Measurements from ENCODE around the gene SMARCD3.
A peak's percentile ranks its signal among the peaks of the same experiment; 100 is the strongest.

SMARCD3 gene

DNA sequence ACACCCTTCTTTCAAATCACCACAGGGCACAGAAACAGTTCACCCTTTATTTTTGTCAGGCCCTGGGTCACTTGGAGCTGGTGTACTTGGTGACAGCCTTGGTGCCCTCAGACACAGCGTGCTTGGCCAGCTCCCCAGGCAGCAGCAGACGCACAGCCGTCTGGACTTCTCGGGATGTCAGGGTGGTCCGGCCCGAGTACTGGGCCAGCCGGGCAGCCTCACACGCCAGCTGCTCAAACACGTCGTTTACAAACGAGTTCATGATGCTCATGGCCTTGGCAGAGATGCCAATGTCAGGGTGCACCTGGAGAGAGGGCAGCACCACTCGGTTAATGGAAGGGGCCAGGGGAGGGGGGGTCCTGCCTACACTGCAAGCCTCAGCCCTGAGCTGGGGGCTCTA lies 40.7 kb downstream of the SMARCD3 start:
- no peak overlapping the region for H3K4me3 ChIP-seq (ENCODE audit: low read depth, low read length)

DNA sequence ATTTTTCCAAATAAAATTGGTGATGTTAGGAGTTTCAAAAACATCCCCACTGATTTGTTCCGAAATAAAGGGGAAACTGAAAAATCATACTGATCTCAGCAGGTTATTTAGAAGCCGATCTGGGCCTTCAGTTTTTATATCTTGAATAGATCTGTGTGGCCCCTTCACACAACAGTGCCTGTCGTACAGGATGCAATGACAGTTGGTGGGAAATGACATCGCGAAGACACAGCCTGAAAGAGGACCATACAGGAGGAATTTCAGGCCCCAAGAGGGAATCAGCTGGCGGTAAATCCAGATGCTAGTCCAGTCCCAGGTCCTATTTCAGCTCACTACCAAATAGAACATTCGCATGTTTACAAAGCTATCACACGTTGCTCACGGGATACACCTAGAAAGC lies 41.2 kb downstream of the SMARCD3 start:
- no peak for DNase-seq (ENCODE audit: low read depth)
- TF ChIP-seq, protein P1, sequence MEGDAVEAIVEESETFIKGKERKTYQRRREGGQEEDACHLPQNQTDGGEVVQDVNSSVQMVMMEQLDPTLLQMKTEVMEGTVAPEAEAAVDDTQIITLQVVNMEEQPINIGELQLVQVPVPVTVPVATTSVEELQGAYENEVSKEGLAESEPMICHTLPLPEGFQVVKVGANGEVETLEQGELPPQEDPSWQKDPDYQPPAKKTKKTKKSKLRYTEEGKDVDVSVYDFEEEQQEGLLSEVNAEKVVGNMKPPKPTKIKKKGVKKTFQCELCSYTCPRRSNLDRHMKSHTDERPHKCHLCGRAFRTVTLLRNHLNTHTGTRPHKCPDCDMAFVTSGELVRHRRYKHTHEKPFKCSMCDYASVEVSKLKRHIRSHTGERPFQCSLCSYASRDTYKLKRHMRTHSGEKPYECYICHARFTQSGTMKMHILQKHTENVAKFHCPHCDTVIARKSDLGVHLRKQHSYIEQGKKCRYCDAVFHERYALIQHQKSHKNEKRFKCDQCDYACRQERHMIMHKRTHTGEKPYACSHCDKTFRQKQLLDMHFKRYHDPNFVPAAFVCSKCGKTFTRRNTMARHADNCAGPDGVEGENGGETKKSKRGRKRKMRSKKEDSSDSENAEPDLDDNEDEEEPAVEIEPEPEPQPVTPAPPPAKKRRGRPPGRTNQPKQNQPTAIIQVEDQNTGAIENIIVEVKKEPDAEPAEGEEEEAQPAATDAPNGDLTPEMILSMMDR (IDR thresholded peaks at IDR 0.05; ENCODE audit: low read depth, low read length), result no peak
- TF ChIP-seq MAX (IDR thresholded peaks at IDR 0.05; ENCODE audit: low read depth, low read length) (no peak), MYC (IDR thresholded peaks at IDR 0.05; ENCODE audit: low read depth, low read length) (no peak), POLR2A (IDR thresholded peaks at IDR 0.05; ENCODE audit: extremely low read depth, insufficient read length) (no peak)
- H3K4me3 ChIP-seq (ENCODE audit: low read depth, low read length), result no peak overlapping the region

More for the DNA sequence above, 40.7 kb downstream of the SMARCD3 start:
- no peak for TF ChIP-seq MYC (IDR thresholded peaks at IDR 0.05; ENCODE audit: low read depth, low read length)
- TF ChIP-seq, protein P1 (IDR thresholded peaks at IDR 0.05; ENCODE audit: low read depth, low read length), result no peak
- no peak for TF ChIP-seq MAX (IDR thresholded peaks at IDR 0.05; ENCODE audit: low read depth, low read length)
- no peak for TF ChIP-seq POLR2A (IDR thresholded peaks at IDR 0.05; ENCODE audit: extremely low read depth, insufficient read length)
- DNase-seq (ENCODE audit: low read depth), result no peak

GRCh38 chr7:151206914-151207313 lies 41.6 kb downstream of the SMARCD3 start:
- TF ChIP-seq MAX (IDR thresholded peaks at IDR 0.05; ENCODE audit: low read depth, low read length), result no peak
- TF ChIP-seq POLR2A (IDR thresholded peaks at IDR 0.05; ENCODE audit: extremely low read depth, insufficient read length), result no peak
- TF ChIP-seq MYC (IDR thresholded peaks at IDR 0.05; ENCODE audit: low read depth, low read length), result no peak
- TF ChIP-seq, protein P1 (IDR thresholded peaks at IDR 0.05; ENCODE audit: low read depth, low read length), result no peak
- DNase-seq (ENCODE audit: low read depth), result peak; percentile 38
- no peak overlapping the region for H3K4me3 ChIP-seq (ENCODE audit: low read depth, low read length)

GRCh38 chr7:151205730-151206129 lies 42.8 kb downstream of the SMARCD3 start:
- TF ChIP-seq POLR2A (IDR thresholded peaks at IDR 0.05; ENCODE audit: extremely low read depth, insufficient read length) (no peak), MYC (IDR thresholded peaks at IDR 0.05; ENCODE audit: low read depth, low read length) (no peak), MAX (IDR thresholded peaks at IDR 0.05; ENCODE audit: low read depth, low read length) (no peak)
- TF ChIP-seq, protein P1 (IDR thresholded peaks at IDR 0.05; ENCODE audit: low read depth, low read length), result no peak
- no peak overlapping the region for H3K4me3 ChIP-seq (ENCODE audit: low read depth, low read length)
- DNase-seq (ENCODE audit: low read depth), result no peak

GRCh38 chr7:151204383-151205032 lies 44.0 kb downstream of the SMARCD3 start:
- TF ChIP-seq, protein P1 (IDR thresholded peaks at IDR 0.05; ENCODE audit: low read depth, low read length), result no peak
- no peak for DNase-seq (ENCODE audit: low read depth)
- H3K4me3 ChIP-seq (ENCODE audit: low read depth, low read length), result no peak overlapping the region

DNA sequence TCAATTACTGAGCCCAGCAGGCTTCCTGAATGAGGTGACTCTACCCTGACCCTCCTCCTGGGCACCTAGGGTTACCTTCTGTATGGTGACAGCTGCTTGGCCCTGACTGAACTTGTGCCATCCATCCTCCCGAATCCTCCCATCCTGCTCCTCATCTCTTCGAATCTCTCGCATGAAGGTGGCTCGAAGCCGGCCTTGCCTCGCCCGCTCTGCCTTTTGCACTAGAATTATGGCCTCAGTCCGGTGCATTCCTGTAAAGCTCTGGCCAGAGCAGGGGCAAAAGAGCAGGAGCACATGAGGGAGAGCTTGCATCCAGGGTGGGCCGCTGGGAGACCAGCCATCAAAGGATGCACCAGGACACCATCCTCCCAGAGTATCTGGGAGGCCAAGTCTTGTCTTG lies 45.7 kb downstream of the SMARCD3 start:
- TF ChIP-seq MAX (IDR thresholded peaks at IDR 0.05; ENCODE audit: low read depth, low read length), result no peak
- no peak for TF ChIP-seq MYC (IDR thresholded peaks at IDR 0.05; ENCODE audit: low read depth, low read length)
- TF ChIP-seq POLR2A (IDR thresholded peaks at IDR 0.05; ENCODE audit: extremely low read depth, insufficient read length), result no peak
- TF ChIP-seq, protein P1 (IDR thresholded peaks at IDR 0.05; ENCODE audit: low read depth, low read length), result no peak
- H3K4me3 ChIP-seq (ENCODE audit: low read depth, low read length), result no peak overlapping the region
- no peak for DNase-seq (ENCODE audit: low read depth)

Measured in NB4 (cell line).